Endothelial cell of umbilical vein (primary cell): ENCODE data around the gene SLC12A5. TPM values are rescaled to one million over a fixed set of nuclear protein-coding genes. Genes with fewer than 3 reads are reported as not detected.

Experiments
- BruUV-seq: library from RNA; stranded (reverse); fragments of 400-500 nt; replicated peaks from 2 replicates; lab custom pipeline; 2021; lab: Mats Ljungman, UMichigan
- CTCF ChIA-PET: fragments of 300-600, 350-600 bp; sonication (Branson Sonifier 250); formaldehyde crosslinking; loops from one replicate; lab custom pipeline; 2021; ENCODE audit warnings: antibody characterized with exemption, inconsistent platforms; lab: Charles Lee
- POLR2A ChIA-PET: fragments of 300-600, 350-600 bp; sonication (Branson Sonifier 250); formaldehyde crosslinking; loops from one replicate; lab custom pipeline; 2021; ENCODE audit warnings: antibody characterized with exemption, inconsistent platforms; lab: Charles Lee
- DNase-seq: peaks from one replicate; pipeline ENCODE4 v3.0.0-alpha.2; 2011; ENCODE audit warnings: low read depth, low spot score
- FAIRE-seq: peaks from 2 replicates; lab custom pipeline; 2011; peaks lifted over from hg19 to GRCh38; lab: Jason Lieb, UNC
- H2AFZ ChIP-seq: 2 replicates; pipeline ENCODE4 v1.6.0; 2012; ENCODE audit warnings: low read depth, low read length, control low read depth, inconsistent platforms
- H3K27ac ChIP-seq: 2 replicates; pipeline ENCODE4 v1.5.1; 2011; ENCODE audit warnings: low read depth, mild to moderate bottlenecking, control low read depth, low read length, moderate library complexity; ENCODE audit not compliant: insufficient read depth
- H3K27me3 ChIP-seq, 2 experiments: 2 replicates each; pipeline versions ENCODE4 v1.6.0 to v1.6.1; 2011; ENCODE audit warnings: low read length in 2 of 2, mixed read lengths in 1 of 2; ENCODE audit not compliant: control insufficient read depth in 2 of 2, insufficient read depth in 2 of 2
- H3K36me3 ChIP-seq, 2 experiments: 2 replicates in 1 of 2; 3 replicates in 1 of 2; pipeline ENCODE4 v1.5.1; 2011; ENCODE audit warnings: low read length in 2 of 2, mild to moderate bottlenecking in 1 of 2, moderate library complexity in 1 of 2; ENCODE audit not compliant: control insufficient read depth in 2 of 2, insufficient read depth in 2 of 2; ENCODE audit errors: extremely low read depth in 1 of 2
- H3K4me1 ChIP-seq: 3 replicates; pipeline ENCODE4 v1.5.1; 2011; ENCODE audit warnings: mild to moderate bottlenecking, low read length; ENCODE audit not compliant: control insufficient read depth, insufficient read depth; ENCODE audit errors: extremely low read depth
- H3K4me2 ChIP-seq: 2 replicates; pipeline ENCODE4 v1.6.1; 2011; ENCODE audit warnings: low read length, control low read depth, mixed read lengths; ENCODE audit not compliant: insufficient read depth
- H3K4me3 ChIP-seq, 3 experiments: fragments of 200-600 bp in 1 of 3; sonication (generic), shearing (Covaris generic) in 1 of 3; replicated peaks in 1 of 3; 2 replicates each; pipeline ENCODE4 v1.5.1; 2011 to 2016; ENCODE audit warnings: control low read depth in 3 of 3, low read length in 3 of 3, mild to moderate bottlenecking in 2 of 3, inconsistent platforms in 1 of 3, low read depth in 1 of 3, moderate library complexity in 1 of 3; ENCODE audit not compliant: insufficient read depth in 1 of 3
- H3K79me2 ChIP-seq: 2 replicates; pipeline ENCODE4 v1.6.0; 2012; ENCODE audit warnings: low read length, inconsistent platforms; ENCODE audit not compliant: control insufficient read depth, insufficient read depth
- H3K9ac ChIP-seq: replicated peaks from 2 replicates; pipeline ENCODE3; 2011; ENCODE audit warnings: low read length, control low read depth; ENCODE audit not compliant: insufficient read depth; ENCODE audit errors: extremely low read depth
- H3K9me1 ChIP-seq: replicated peaks from 3 replicates; pipeline ENCODE4 v1.6.0; 2011; ENCODE audit warnings: mild to moderate bottlenecking, low read length; ENCODE audit not compliant: control insufficient read depth, insufficient read depth; ENCODE audit errors: extremely low read depth
- H3K9me3 ChIP-seq: replicated peaks from 2 replicates; pipeline ENCODE4 v1.5.1; 2012; ENCODE audit warnings: low read length, inconsistent platforms; ENCODE audit not compliant: control insufficient read depth, insufficient read depth
- H4K20me1 ChIP-seq: replicated peaks from 2 replicates; pipeline ENCODE3; 2011; ENCODE audit warnings: mild to moderate bottlenecking, low read length; ENCODE audit not compliant: control insufficient read depth, insufficient read depth; ENCODE audit errors: extremely low read depth
- EZH2 ChIP-seq: IDR thresholded peaks from 2 replicates; pipeline ENCODE4 v1.6.1; 2012; ENCODE audit warnings: borderline replicate concordance, low read depth, mild to moderate bottlenecking, moderate library complexity, low read length, inconsistent platforms; ENCODE audit not compliant: severe bottlenecking
- FOS ChIP-seq: IDR thresholded peaks from 2 replicates; pipeline ENCODE4 v1.6.1; 2011; ENCODE audit warnings: mild to moderate bottlenecking, low read length, moderate library complexity, borderline replicate concordance; ENCODE audit not compliant: insufficient read depth
- GATA2 ChIP-seq: IDR thresholded peaks from 2 replicates; pipeline ENCODE4 v1.7.0; 2011; ENCODE audit warnings: low read depth, mild to moderate bottlenecking, moderate library complexity, mixed read lengths, low read length; ENCODE audit not compliant: insufficient read length, insufficient read depth
- JUN ChIP-seq: IDR thresholded peaks from 2 replicates; pipeline ENCODE4 v1.6.1; 2011; ENCODE audit warnings: borderline replicate concordance, low read depth; ENCODE audit not compliant: insufficient read length, insufficient read depth
- MYC ChIP-seq: IDR thresholded peaks from one replicate; pipeline ENCODE4 v1.6.1; 2011; ENCODE audit warnings: mild to moderate bottlenecking, low read depth, low read length
- POLR2A ChIP-seq: IDR thresholded peaks from 2 replicates; pipeline ENCODE4 v1.6.1; 2012; ENCODE audit warnings: low read depth, mild to moderate bottlenecking, control low read depth, low read length
- POLR2AphosphoS5 ChIP-seq: IDR thresholded peaks from 2 replicates; pipeline ENCODE4 v1.6.1; 2012; ENCODE audit warnings: low read depth, mild to moderate bottlenecking, control low read depth, low read length, moderate library complexity; ENCODE audit not compliant: insufficient read depth
- dilution Hi-C: fragments of 300-500 bp; cut with MboI; formaldehyde crosslinking; loops from one replicate; pipeline ENCODE4 v1.15.0; 2019; ENCODE audit warnings: low sequenced_read_pairs; ENCODE audit not compliant: extremely low pct_ligation_motif_present
- intact Hi-C: fragments of 100-400 bp; cut with micrococcal nuclease; formaldehyde crosslinking; loops from one replicate; pipeline ENCODE4 v1.10.0; 2022
- polyA plus RNA-seq, 4 experiments: library from polyadenylated mRNA; depleted of rRNA in 3 of 4; stranded (reverse) in 3 of 4; unstranded in 1 of 4; fragments of >200 nt; gene quantifications; 2 replicates each; pipeline versions ENCODE4 v1.2.1 to v1.2.3, GENCODE V29; 2011 to 2012; ENCODE audit warnings: missing spikeins in 1 of 4
- total RNA-seq: library from RNA; stranded (reverse); gene quantifications from 2 replicates; pipeline ENCODE4 v1.2.3, GENCODE V29; 2021
- TF ChIP-seq, protein P1 (sequence below), 2 donors: IDR thresholded peaks; 1 replicate in 1 of 2; 2 replicates in 1 of 2; pipeline ENCODE4 v1.5.1; 2011; ENCODE audit warnings: low read length in 2 of 2, mild to moderate bottlenecking in 2 of 2, moderate library complexity in 2 of 2, control low read depth in 1 of 2, inconsistent platforms in 1 of 2, low read depth in 1 of 2; ENCODE audit not compliant: insufficient read depth in 1 of 2; ENCODE audit errors: extremely low read depth in 1 of 2
- TF ChIP-seq, protein P2 (sequence below): IDR thresholded peaks from 2 replicates; pipeline ENCODE4 v1.6.1; 2011; ENCODE audit not compliant: insufficient read depth, insufficient read length

Gene SLC12A5
- total and polyA plus RNA-seq, 2 donors (not counting 3 experiments of a cell fraction or from before 2014, with no cell fraction given) = 1.6 to 2.3 TPM

- Histone ChIP-seq H3K4me1 (no peaks in the 10 kb centered on the region), H3K36me3 (peaks cover 12 to 21% of the 10 kb centered on the region in 2 experiments), H3K9ac (no peak overlapping the region), H2AFZ (no peak overlapping the region), H3K4me3 (no peak overlapping the region), H3K9me1 (no peaks in the 10 kb centered on the region), H3K79me2 (peaks cover 48% of the 10 kb centered on the region), H3K9me3 (no peaks in the 10 kb centered on the region), H3K27ac (no peak overlapping the region), H3K4me2 (no peak overlapping the region), H4K20me1 (peaks cover 26% of the 10 kb centered on the region), H3K27me3 (no peaks in the 10 kb centered on the region)
- intact Hi-C loops = no loop called here
- dilution Hi-C loops = no loop called here
- no peak for FAIRE-seq
- ChIA-PET POLR2A (no interaction called here), CTCF (interaction anchor here (1.3 to 2.6 kb wide), 3 partner anchors 10 to 92 kb away, joined by 3 to 10 read pairs (median 6); no protein-coding TSS in a partner anchor)
- BruUV-seq = no TSS peak
- DNase-seq = no peak
- TF ChIP-seq POLR2AphosphoS5 = no peak
- TF ChIP-seq, protein P1, sequence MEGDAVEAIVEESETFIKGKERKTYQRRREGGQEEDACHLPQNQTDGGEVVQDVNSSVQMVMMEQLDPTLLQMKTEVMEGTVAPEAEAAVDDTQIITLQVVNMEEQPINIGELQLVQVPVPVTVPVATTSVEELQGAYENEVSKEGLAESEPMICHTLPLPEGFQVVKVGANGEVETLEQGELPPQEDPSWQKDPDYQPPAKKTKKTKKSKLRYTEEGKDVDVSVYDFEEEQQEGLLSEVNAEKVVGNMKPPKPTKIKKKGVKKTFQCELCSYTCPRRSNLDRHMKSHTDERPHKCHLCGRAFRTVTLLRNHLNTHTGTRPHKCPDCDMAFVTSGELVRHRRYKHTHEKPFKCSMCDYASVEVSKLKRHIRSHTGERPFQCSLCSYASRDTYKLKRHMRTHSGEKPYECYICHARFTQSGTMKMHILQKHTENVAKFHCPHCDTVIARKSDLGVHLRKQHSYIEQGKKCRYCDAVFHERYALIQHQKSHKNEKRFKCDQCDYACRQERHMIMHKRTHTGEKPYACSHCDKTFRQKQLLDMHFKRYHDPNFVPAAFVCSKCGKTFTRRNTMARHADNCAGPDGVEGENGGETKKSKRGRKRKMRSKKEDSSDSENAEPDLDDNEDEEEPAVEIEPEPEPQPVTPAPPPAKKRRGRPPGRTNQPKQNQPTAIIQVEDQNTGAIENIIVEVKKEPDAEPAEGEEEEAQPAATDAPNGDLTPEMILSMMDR (IDR thresholded peaks at IDR 0.05; ENCODE audit: extremely low read depth in 1 of 2, insufficient read depth in 1 of 2, low read depth in 1 of 2, low read length in 2 of 2) = no peak
- no peak for TF ChIP-seq GATA2
- no peak for TF ChIP-seq POLR2A
- TF ChIP-seq MYC = no peak
- TF ChIP-seq JUN = no peak
- no peak for TF ChIP-seq FOS
- no peak for TF ChIP-seq EZH2
- TF ChIP-seq, protein P2, sequence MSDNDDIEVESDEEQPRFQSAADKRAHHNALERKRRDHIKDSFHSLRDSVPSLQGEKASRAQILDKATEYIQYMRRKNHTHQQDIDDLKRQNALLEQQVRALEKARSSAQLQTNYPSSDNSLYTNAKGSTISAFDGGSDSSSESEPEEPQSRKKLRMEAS = no peak
Measured at GRCh38 chr20:46078954-46079353, 49.9 kb downstream of the SLC12A5 start.
